Panc1 (cell line): ENCODE results near the gene WNT3. TPM values are rescaled to one million over a fixed set of nuclear protein-coding genes. Genes with fewer than 3 reads are reported as not detected.

Source experiments
- ATAC-seq: fragments of 200-7000 bp; cut with Tn5 transposase; 2 replicates; pipeline ENCODE4 v1.9.1; 2020; ENCODE audit warnings: mild to moderate bottlenecking, moderate library complexity
- BruUV-seq: library from RNA; stranded (reverse); fragments of 400-500 nt; replicated peaks from 2 replicates; lab custom pipeline; 2021; lab: Mats Ljungman, UMichigan
- CTCF ChIA-PET: fragments of 300-600 bp; sonication (Branson Sonifier 250); formaldehyde crosslinking; loops from one replicate; lab custom pipeline; 2022; ENCODE audit warnings: antibody characterized with exemption; lab: Charles Lee
- POLR2A ChIA-PET: fragments of 300-600 bp; sonication (Branson Sonifier 250); formaldehyde crosslinking; loops from one replicate; lab custom pipeline; 2022; ENCODE audit warnings: antibody characterized with exemption; lab: Charles Lee
- DNase-seq: peaks from one replicate; pipeline ENCODE4 v3.0.0-alpha.2; 2010; ENCODE audit warnings: low read depth, low spot score
- H3K27ac ChIP-seq: 2 replicates; pipeline ENCODE4 v1.5.1; 2011; ENCODE audit warnings: mild to moderate bottlenecking, low read length, inconsistent platforms
- H3K27me3 ChIP-seq: fragments of 200-500 bp; sonication (Bioruptor generic); 2 replicates; pipeline ENCODE4 v1.6.0; 2014; ENCODE audit warnings: low read length, inconsistent platforms; ENCODE audit not compliant: control insufficient read depth, insufficient read depth
- H3K36me3 ChIP-seq: fragments of 200-500 bp; sonication (Bioruptor generic); 2 replicates; pipeline ENCODE4 v1.5.1; 2014; ENCODE audit warnings: inconsistent platforms, mild to moderate bottlenecking, low read length, moderate library complexity; ENCODE audit not compliant: control insufficient read depth, insufficient read depth
- H3K4me1 ChIP-seq: 2 replicates; pipeline ENCODE4 v1.5.1; 2011; ENCODE audit warnings: inconsistent platforms, mild to moderate bottlenecking, low read length, moderate library complexity; ENCODE audit not compliant: control insufficient read depth, insufficient read depth
- H3K4me3 ChIP-seq, 2 experiments: 2 replicates each; pipeline ENCODE4 v1.5.1; 2011 to 2012; ENCODE audit warnings: low read depth in 2 of 2, low read length in 2 of 2, mild to moderate bottlenecking in 2 of 2, inconsistent platforms in 1 of 2, moderate library complexity in 1 of 2
- H3K9me3 ChIP-seq: fragments of 200-500 bp; sonication (Bioruptor generic); 2 replicates; pipeline ENCODE4 v1.5.1; 2014; ENCODE audit warnings: low read depth, mild to moderate bottlenecking, inconsistent platforms, low read length, moderate library complexity; ENCODE audit not compliant: control insufficient read depth, insufficient read depth
- POLR2AphosphoS5 ChIP-seq: IDR thresholded peaks from 2 replicates; pipeline ENCODE4 v1.6.1; 2012; ENCODE audit warnings: mild to moderate bottlenecking, low read depth, low read length, moderate library complexity
- SIN3A ChIP-seq: IDR thresholded peaks from 2 replicates; pipeline ENCODE4 v1.6.1; 2012; ENCODE audit warnings: low read depth, mild to moderate bottlenecking, low read length, moderate library complexity, borderline replicate concordance; ENCODE audit not compliant: insufficient read depth
- TCF7L2 ChIP-seq: IDR thresholded peaks from 2 replicates; pipeline ENCODE4 v1.6.1; 2011; ENCODE audit warnings: mild to moderate bottlenecking, low read depth, low read length, inconsistent platforms
- in situ Hi-C: cut with HindIII; loops from 2 replicates; pipeline ENCODE4 v1.10.0; 2016; ENCODE audit warnings: low sequenced_read_pairs, low pct_unique_long_range_greater_than_20kb
- intact Hi-C: fragments of 100-400 bp; cut with micrococcal nuclease; formaldehyde crosslinking; loops from one replicate; pipeline ENCODE4 v1.10.0; 2022; ENCODE audit not compliant: unreplicated experiment
- total RNA-seq: library from RNA; stranded (reverse); gene quantifications from one replicate; pipeline ENCODE4 v1.2.1, GENCODE V29; 2021; ENCODE audit not compliant: unreplicated experiment
- TF ChIP-seq, protein P1 (sequence below), 2 experiments: IDR thresholded peaks; 2 replicates each; pipeline ENCODE4 v1.6.1; 2011 to 2012; ENCODE audit warnings: low read depth in 2 of 2, control low read depth in 1 of 2, low read length in 1 of 2, mild to moderate bottlenecking in 1 of 2, moderate library complexity in 1 of 2; ENCODE audit not compliant: insufficient read depth in 1 of 2
- TF ChIP-seq, protein P2 (sequence below): fragments of 450-650 bp; IDR thresholded peaks from 2 replicates; pipeline ENCODE4 v1.5.1; 2017; ENCODE audit warnings: mild to moderate bottlenecking

WNT3 gene
- total RNA-seq, 1 experiment from 2014 or later: 3.4 TPM

DNA sequence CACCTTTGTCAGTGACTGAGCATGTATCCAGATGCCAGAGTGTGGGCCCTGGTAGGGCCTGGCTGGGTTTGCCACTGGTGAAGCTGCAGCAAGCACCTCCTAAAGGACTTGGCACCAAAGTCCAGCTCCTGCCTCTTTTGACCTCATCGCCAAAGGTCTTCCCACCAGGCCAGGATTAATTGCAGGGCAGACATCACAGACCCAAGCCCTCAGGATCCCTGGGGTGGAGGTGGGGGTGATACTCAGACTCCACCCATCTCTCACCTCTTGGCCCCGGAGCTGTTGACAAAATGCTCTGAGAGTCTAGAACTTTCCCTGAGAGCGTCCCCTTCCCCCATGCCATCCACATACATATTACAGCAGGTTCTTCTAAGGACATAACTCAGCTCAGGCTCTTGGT is 4.6 kb downstream of the WNT3 start:
- Histone ChIP-seq H3K9me3 (no peaks in the 10 kb centered on the region), H3K36me3 (no peaks in the 10 kb centered on the region), H3K4me3 (no peak overlapping the region), H3K4me1 (no peaks in the 10 kb centered on the region), H3K27me3 (no peaks in the 10 kb centered on the region), H3K27ac (no peak overlapping the region)
- intact Hi-C loops: no loop called here
- in situ Hi-C loops: no loop called here
- TF ChIP-seq TCF7L2 (no peak), POLR2AphosphoS5 (no peak), SIN3A (no peak)
- TF ChIP-seq, protein P1, sequence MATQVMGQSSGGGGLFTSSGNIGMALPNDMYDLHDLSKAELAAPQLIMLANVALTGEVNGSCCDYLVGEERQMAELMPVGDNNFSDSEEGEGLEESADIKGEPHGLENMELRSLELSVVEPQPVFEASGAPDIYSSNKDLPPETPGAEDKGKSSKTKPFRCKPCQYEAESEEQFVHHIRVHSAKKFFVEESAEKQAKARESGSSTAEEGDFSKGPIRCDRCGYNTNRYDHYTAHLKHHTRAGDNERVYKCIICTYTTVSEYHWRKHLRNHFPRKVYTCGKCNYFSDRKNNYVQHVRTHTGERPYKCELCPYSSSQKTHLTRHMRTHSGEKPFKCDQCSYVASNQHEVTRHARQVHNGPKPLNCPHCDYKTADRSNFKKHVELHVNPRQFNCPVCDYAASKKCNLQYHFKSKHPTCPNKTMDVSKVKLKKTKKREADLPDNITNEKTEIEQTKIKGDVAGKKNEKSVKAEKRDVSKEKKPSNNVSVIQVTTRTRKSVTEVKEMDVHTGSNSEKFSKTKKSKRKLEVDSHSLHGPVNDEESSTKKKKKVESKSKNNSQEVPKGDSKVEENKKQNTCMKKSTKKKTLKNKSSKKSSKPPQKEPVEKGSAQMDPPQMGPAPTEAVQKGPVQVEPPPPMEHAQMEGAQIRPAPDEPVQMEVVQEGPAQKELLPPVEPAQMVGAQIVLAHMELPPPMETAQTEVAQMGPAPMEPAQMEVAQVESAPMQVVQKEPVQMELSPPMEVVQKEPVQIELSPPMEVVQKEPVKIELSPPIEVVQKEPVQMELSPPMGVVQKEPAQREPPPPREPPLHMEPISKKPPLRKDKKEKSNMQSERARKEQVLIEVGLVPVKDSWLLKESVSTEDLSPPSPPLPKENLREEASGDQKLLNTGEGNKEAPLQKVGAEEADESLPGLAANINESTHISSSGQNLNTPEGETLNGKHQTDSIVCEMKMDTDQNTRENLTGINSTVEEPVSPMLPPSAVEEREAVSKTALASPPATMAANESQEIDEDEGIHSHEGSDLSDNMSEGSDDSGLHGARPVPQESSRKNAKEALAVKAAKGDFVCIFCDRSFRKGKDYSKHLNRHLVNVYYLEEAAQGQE (IDR thresholded peaks at IDR 0.05; ENCODE audit: insufficient read depth in 1 of 2, low read depth in 2 of 2, low read length in 1 of 2): no peak
- TF ChIP-seq, protein P2, sequence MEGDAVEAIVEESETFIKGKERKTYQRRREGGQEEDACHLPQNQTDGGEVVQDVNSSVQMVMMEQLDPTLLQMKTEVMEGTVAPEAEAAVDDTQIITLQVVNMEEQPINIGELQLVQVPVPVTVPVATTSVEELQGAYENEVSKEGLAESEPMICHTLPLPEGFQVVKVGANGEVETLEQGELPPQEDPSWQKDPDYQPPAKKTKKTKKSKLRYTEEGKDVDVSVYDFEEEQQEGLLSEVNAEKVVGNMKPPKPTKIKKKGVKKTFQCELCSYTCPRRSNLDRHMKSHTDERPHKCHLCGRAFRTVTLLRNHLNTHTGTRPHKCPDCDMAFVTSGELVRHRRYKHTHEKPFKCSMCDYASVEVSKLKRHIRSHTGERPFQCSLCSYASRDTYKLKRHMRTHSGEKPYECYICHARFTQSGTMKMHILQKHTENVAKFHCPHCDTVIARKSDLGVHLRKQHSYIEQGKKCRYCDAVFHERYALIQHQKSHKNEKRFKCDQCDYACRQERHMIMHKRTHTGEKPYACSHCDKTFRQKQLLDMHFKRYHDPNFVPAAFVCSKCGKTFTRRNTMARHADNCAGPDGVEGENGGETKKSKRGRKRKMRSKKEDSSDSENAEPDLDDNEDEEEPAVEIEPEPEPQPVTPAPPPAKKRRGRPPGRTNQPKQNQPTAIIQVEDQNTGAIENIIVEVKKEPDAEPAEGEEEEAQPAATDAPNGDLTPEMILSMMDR: no peak
- POLR2A ChIA-PET: no interaction called here
- DNase-seq (no peak), ATAC-seq (no peak)
- BruUV-seq: no TSS peak
- CTCF ChIA-PET: no interaction called here

DNA sequence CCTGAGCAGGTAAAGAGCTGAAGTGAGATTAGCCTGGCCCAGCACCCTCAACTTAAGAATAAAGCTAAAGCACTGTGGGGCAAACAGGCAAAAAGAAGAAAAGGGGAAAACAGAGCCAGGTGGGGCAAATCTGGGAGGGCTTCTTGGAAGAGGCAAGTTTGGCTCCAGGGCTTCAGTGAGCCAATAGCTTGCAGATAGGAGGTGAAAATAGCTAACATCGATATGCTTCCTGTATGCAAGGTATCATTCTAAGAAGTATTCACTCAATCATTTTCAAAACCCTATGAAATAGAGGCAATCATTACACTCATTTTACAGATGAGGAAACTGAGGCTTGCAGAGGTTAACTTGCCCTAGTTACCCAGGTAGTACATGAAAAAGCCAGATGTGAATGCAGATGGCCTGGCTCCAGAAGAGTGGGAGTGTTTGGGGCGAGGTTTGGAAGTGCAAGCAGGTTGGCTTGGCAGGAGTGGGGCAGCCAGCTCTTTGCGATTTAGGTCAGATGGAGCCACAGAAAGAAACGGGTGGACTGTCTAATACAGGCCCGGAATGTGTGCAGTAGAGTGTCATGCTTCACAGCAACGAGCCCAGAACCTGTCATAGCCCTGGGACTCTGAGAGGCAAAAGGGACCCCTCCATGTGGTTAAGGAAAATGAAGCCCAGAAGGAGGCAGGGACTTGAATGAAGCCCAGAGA is 5.7 kb downstream of the WNT3 start:
- no peak for DNase-seq
- intact Hi-C loops: no loop called here
- BruUV-seq: no TSS peak

More for the DNA sequence above, 5.7 kb downstream of the WNT3 start:
- no peak overlapping the region for H3K4me3 ChIP-seq
- H3K4me1 ChIP-seq: no peaks in the 10 kb centered on the region
- no peak for TF ChIP-seq TCF7L2
- TF ChIP-seq, protein P1 (IDR thresholded peaks at IDR 0.05; ENCODE audit: insufficient read depth in 1 of 2, low read depth in 2 of 2, low read length in 1 of 2): no peak
- TF ChIP-seq SIN3A: no peak
- no peak for TF ChIP-seq POLR2AphosphoS5
- TF ChIP-seq, protein P2: no peak
- H3K27ac ChIP-seq: no peak overlapping the region
- ChIA-PET CTCF (interaction anchor here (0.6 to 1.5 kb wide), 2 partner anchors 9 to 76 kb away, joined by 4 to 8 read pairs; no protein-coding TSS in a partner anchor), POLR2A (no interaction called here)
- no peaks in the 10 kb centered on the region for H3K9me3 ChIP-seq
- H3K36me3 ChIP-seq: no peaks in the 10 kb centered on the region
- in situ Hi-C loops: no loop called here
- no peak for ATAC-seq
- no peaks in the 10 kb centered on the region for H3K27me3 ChIP-seq
